Vagina (tissue), 2 donors: Measurements from ENCODE around the gene TP53I13. TPM values are rescaled to one million over a fixed set of nuclear protein-coding genes. Genes with fewer than 3 reads are reported as not detected.

ENCODE experiments used
- DNase-seq, 2 donors: peaks; one replicate each; pipeline ENCODE4 v3.0.0-alpha.2; 2017; ENCODE audit errors: extremely low spot score in 2 of 2
- H3K27ac ChIP-seq: fragments of 200-600 bp; sonication (generic); one replicate; pipeline ENCODE4 v1.5.1; 2019
- H3K27me3 ChIP-seq: fragments of 200-600 bp; sonication (generic); one replicate; pipeline ENCODE4 v1.5.1; 2019
- H3K36me3 ChIP-seq, 2 donors: fragments of 200-600 bp; sonication (generic); one replicate each; pipeline ENCODE4 v1.5.1; 2017 to 2019
- H3K4me1 ChIP-seq: fragments of 200-600 bp; sonication (generic); one replicate; pipeline ENCODE4 v1.5.1; 2019
- H3K4me3 ChIP-seq, 2 donors: fragments of 200-600 bp; sonication (generic); 1 replicate in 1 of 2; 2 replicates in 1 of 2; pipeline ENCODE4 v1.5.1; 2016 to 2019
- H3K9me3 ChIP-seq: fragments of 200-600 bp; sonication (generic); one replicate; pipeline ENCODE4 v1.5.1; 2019
- POLR2A ChIP-seq, 2 donors: fragments of 450-650 bp; IDR thresholded peaks; one replicate each; pipeline ENCODE4 v1.6.1; 2017; ENCODE audit warnings: antibody characterized with exemption in 2 of 2, mild to moderate bottlenecking in 2 of 2, moderate library complexity in 2 of 2
- POLR2AphosphoS5 ChIP-seq, 2 donors: sonication (generic); formaldehyde crosslinking; IDR thresholded peaks; one replicate each; pipeline ENCODE4 v1.9.0; 2017; ENCODE audit warnings: antibody characterized with exemption in 2 of 2, mild to moderate bottlenecking in 2 of 2, low read depth in 1 of 2; ENCODE audit not compliant: insufficient read depth in 1 of 2
- intact Hi-C: fragments of 100-400 bp; cut with DNase I; formaldehyde crosslinking; loops from one replicate; pipeline ENCODE4 v1.15.1; 2023
- total RNA-seq: library from RNA; depleted of rRNA; stranded (reverse); fragments of >200 nt; gene quantifications from one replicate; pipeline ENCODE4 v1.2.3, GENCODE V29; 2016
- TF ChIP-seq, protein P1 (sequence below), 3 experiments: fragments of 450-650 bp in 2 of 3; fragments of 200-600 bp in 1 of 3; sonication (generic) in 1 of 3; IDR thresholded peaks; one replicate each; pipeline ENCODE4 v1.5.1; 2017 to 2019; ENCODE audit warnings: antibody characterized with exemption in 3 of 3, mild to moderate bottlenecking in 2 of 3, moderate library complexity in 2 of 3

TP53I13 gene
- total RNA-seq, 1 donor from 2014 or later: 61.1 TPM

- H3K9me3 ChIP-seq: no peaks in the 10 kb centered on the region
- TF ChIP-seq POLR2AphosphoS5 (IDR thresholded peaks at IDR 0.05; ENCODE audit: insufficient read depth in 1 of 2, low read depth in 1 of 2): no peak
- TF ChIP-seq, protein P1, sequence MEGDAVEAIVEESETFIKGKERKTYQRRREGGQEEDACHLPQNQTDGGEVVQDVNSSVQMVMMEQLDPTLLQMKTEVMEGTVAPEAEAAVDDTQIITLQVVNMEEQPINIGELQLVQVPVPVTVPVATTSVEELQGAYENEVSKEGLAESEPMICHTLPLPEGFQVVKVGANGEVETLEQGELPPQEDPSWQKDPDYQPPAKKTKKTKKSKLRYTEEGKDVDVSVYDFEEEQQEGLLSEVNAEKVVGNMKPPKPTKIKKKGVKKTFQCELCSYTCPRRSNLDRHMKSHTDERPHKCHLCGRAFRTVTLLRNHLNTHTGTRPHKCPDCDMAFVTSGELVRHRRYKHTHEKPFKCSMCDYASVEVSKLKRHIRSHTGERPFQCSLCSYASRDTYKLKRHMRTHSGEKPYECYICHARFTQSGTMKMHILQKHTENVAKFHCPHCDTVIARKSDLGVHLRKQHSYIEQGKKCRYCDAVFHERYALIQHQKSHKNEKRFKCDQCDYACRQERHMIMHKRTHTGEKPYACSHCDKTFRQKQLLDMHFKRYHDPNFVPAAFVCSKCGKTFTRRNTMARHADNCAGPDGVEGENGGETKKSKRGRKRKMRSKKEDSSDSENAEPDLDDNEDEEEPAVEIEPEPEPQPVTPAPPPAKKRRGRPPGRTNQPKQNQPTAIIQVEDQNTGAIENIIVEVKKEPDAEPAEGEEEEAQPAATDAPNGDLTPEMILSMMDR (IDR thresholded peaks at IDR 0.05): no peak
- no peak for TF ChIP-seq POLR2A (IDR thresholded peaks at IDR 0.05)
- intact Hi-C loops: loop anchor here (5.0 to 10.0 kb wide), 2 partner anchors 33 to 350 kb away; partner anchors contain the start of gene SSH2
- H3K4me3 ChIP-seq: peak overlapping the region in 1 of 2 donors; percentile 16
- H3K36me3 ChIP-seq: peaks cover 0 to 9% of the 10 kb centered on the region in 2 donors
- peaks cover 72% of the 10 kb centered on the region for H3K4me1 ChIP-seq
- no peaks in the 10 kb centered on the region for H3K27me3 ChIP-seq
- DNase-seq: no peak
- H3K27ac ChIP-seq: peak overlapping the region; percentile 61
Observed at GRCh38 chr17:29584452-29585079, 16.1 kb downstream of the TP53I13 start.

GRCh38 chr17:29585080-29585751 is 16.7 kb downstream of the TP53I13 start:
- TF ChIP-seq, protein P1 (IDR thresholded peaks at IDR 0.05): no peak
- TF ChIP-seq POLR2A (IDR thresholded peaks at IDR 0.05) (no peak), POLR2AphosphoS5 (IDR thresholded peaks at IDR 0.05; ENCODE audit: insufficient read depth in 1 of 2, low read depth in 1 of 2) (no peak)
- H3K27ac ChIP-seq: peak overlapping the region; percentile 61
- H3K4me1 ChIP-seq: peaks cover 75% of the 10 kb centered on the region
- intact Hi-C loops: loop anchor here (10.0 kb wide), 1 partner anchor 350 kb away; the partner anchor contains the start of gene SSH2
- H3K27me3 ChIP-seq: no peaks in the 10 kb centered on the region
- H3K9me3 ChIP-seq: no peaks in the 10 kb centered on the region
- peak overlapping the region; percentile 11 to 16 for H3K4me3 ChIP-seq
- peaks cover 0 to 9% of the 10 kb centered on the region in 2 donors for H3K36me3 ChIP-seq
- no peak for DNase-seq

DNA sequence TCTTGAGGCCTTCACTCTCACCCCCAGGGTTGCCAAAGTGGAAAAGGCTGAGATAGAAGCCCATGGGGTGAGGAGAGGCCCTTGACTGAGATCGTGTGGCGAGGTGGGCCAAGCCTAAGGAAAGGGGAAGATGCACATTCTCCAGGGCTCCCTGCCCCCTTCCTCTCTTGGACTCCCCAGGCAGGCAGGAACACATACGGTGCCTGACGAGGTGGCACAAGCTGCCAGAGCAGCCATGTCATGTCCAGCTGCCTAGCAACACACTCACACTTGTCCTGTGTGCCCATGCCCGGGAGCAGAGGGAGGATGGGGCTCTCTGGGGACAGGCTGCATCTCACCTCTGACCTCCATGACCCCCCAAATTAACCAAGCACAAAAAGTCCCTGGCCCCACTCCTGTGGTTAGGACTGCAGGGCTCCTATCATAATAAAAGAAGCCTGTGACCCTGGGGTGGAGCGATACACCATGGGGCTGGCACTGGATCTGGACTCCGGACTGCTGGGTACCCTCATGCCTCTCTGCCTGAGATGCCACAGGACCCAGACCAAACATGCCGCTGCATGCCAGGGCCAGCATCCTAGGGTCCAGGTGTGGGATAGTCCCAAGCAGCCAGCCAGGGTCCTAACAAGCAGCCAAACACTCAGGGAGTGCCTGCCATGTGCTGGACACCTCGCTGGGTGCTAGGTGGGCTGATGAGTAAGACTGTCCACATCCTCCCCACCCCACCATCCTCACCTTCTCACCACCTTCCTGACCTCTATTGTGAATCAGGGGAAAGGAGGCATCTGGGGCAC is 18.4 kb downstream of the TP53I13 start:
- peaks cover 75% of the 10 kb centered on the region for H3K4me1 ChIP-seq
- H3K4me3 ChIP-seq: no peak overlapping the region
- no peak for TF ChIP-seq POLR2A (IDR thresholded peaks at IDR 0.05)
- TF ChIP-seq POLR2AphosphoS5 (IDR thresholded peaks at IDR 0.05; ENCODE audit: insufficient read depth in 1 of 2, low read depth in 1 of 2): no peak
- TF ChIP-seq, protein P1 (IDR thresholded peaks at IDR 0.05): no peak
- H3K36me3 ChIP-seq: peaks cover 0 to 8% of the 10 kb centered on the region in 2 donors
- DNase-seq: no peak
- intact Hi-C loops: loop anchor here (10.0 kb wide), 1 partner anchor 348 kb away; the partner anchor contains the start of gene SSH2
- H3K27me3 ChIP-seq: no peaks in the 10 kb centered on the region
- H3K27ac ChIP-seq: peak overlapping the region; percentile 34
- no peaks in the 10 kb centered on the region for H3K9me3 ChIP-seq

DNA sequence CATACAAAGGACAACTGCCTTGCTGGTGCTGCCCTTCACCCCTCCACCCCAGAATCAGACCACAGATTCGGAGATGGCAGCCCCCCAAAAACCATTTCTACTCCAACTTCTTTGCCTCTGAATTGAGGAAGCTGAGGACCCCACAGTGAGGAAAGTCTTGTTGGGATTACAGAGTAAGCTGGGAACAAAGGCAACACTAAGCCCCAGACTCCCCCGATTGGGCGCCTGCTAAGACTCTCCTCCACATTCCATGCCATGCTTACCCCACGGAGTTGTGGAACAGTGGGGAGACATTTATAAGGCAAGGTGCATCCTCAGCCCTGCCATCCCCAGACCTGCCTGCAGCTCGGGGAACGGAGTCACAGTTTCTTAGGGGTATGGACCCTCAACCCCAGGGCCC is 19.1 kb downstream of the TP53I13 start:
- Histone ChIP-seq H3K4me3 (peak overlapping the region; percentile 83 to 94), H3K4me1 (peaks cover 75% of the 10 kb centered on the region), H3K9me3 (no peaks in the 10 kb centered on the region), H3K27me3 (no peaks in the 10 kb centered on the region), H3K27ac (peak overlapping the region; percentile 80), H3K36me3 (peaks cover 0 to 1% of the 10 kb centered on the region in 2 donors)
- no peak for DNase-seq
- TF ChIP-seq POLR2A (IDR thresholded peaks at IDR 0.05) (no peak), POLR2AphosphoS5 (IDR thresholded peaks at IDR 0.05; ENCODE audit: insufficient read depth in 1 of 2, low read depth in 1 of 2) (no peak)
- TF ChIP-seq, protein P1 (IDR thresholded peaks at IDR 0.05): no peak
- intact Hi-C loops: loop anchor here (10.0 kb wide), 1 partner anchor 347 kb away; the partner anchor contains the start of gene SSH2
